MCF 10A (cell line): Measurements from ENCODE around the gene CBLC. TPM values are rescaled to one million over a fixed set of nuclear protein-coding genes. Genes with fewer than 3 reads are reported as not detected.

Source experiments
- BruUV-seq: library from RNA; stranded (reverse); fragments of 400-500 nt; replicated peaks from 2 replicates; lab custom pipeline; 2021; lab: Mats Ljungman, UMichigan
- CTCF ChIA-PET: fragments of 300-600 bp; sonication (Branson Sonifier 250); formaldehyde crosslinking; extraction: SDS; loops from one replicate; lab custom pipeline; 2021; ENCODE audit warnings: antibody characterized with exemption, inconsistent platforms; lab: Yijun Ruan, JAX
- POLR2A ChIA-PET: fragments of 300-600, 350-650 bp; sonication (Branson Sonifier 250); formaldehyde crosslinking; extraction: SDS; loops from one replicate; lab custom pipeline; 2020; ENCODE audit warnings: antibody characterized with exemption, inconsistent platforms; lab: Yijun Ruan, JAX
- DNase-seq: peaks from one replicate; pipeline ENCODE4 v3.0.0-alpha.2; 2018; ENCODE audit not compliant: unreplicated experiment
- H3K27ac Mint-ChIP-seq: one replicate; pipeline ENCODE4 v1.8.0; 2022; ENCODE audit warnings: mild to moderate bottlenecking, low read depth, mixed read lengths; ENCODE audit not compliant: unreplicated experiment
- H3K27me3 Mint-ChIP-seq: one replicate; pipeline ENCODE4 v1.8.0; 2022; ENCODE audit warnings: mixed read lengths; ENCODE audit not compliant: insufficient read depth, unreplicated experiment
- H3K36me3 Mint-ChIP-seq: one replicate; pipeline ENCODE4 v1.8.0; 2022; ENCODE audit warnings: mild to moderate bottlenecking, moderate library complexity, mixed read lengths; ENCODE audit not compliant: insufficient read depth, unreplicated experiment
- H3K4me1 Mint-ChIP-seq: one replicate; pipeline ENCODE4 v1.8.0; 2022; ENCODE audit warnings: mixed read lengths; ENCODE audit not compliant: insufficient read depth, unreplicated experiment
- H3K4me3 Mint-ChIP-seq: one replicate; pipeline ENCODE4 v1.8.0; 2022; ENCODE audit warnings: mild to moderate bottlenecking, moderate library complexity, mixed read lengths; ENCODE audit not compliant: unreplicated experiment
- H3K9me3 Mint-ChIP-seq: one replicate; pipeline ENCODE4 v1.8.0; 2022; ENCODE audit warnings: mixed read lengths; ENCODE audit not compliant: unreplicated experiment
- intact Hi-C: fragments of 100-400 bp; cut with micrococcal nuclease; formaldehyde crosslinking; loops from 2 replicates; pipeline ENCODE4 v1.14.1; 2022
- total RNA-seq: library from RNA; stranded (reverse); gene quantifications from 2 replicates; pipeline ENCODE4 v1.2.3, GENCODE V29; 2022
- TF ChIP-seq, protein P1 (sequence below): fragments of 200-600 bp; IDR thresholded peaks from one replicate; pipeline ENCODE4 v1.8.0; 2022; ENCODE audit warnings: antibody characterized with exemption, mild to moderate bottlenecking; ENCODE audit not compliant: unreplicated experiment

Gene CBLC
- total RNA-seq, 1 experiment from 2014 or later: 14.6 TPM

DNA sequence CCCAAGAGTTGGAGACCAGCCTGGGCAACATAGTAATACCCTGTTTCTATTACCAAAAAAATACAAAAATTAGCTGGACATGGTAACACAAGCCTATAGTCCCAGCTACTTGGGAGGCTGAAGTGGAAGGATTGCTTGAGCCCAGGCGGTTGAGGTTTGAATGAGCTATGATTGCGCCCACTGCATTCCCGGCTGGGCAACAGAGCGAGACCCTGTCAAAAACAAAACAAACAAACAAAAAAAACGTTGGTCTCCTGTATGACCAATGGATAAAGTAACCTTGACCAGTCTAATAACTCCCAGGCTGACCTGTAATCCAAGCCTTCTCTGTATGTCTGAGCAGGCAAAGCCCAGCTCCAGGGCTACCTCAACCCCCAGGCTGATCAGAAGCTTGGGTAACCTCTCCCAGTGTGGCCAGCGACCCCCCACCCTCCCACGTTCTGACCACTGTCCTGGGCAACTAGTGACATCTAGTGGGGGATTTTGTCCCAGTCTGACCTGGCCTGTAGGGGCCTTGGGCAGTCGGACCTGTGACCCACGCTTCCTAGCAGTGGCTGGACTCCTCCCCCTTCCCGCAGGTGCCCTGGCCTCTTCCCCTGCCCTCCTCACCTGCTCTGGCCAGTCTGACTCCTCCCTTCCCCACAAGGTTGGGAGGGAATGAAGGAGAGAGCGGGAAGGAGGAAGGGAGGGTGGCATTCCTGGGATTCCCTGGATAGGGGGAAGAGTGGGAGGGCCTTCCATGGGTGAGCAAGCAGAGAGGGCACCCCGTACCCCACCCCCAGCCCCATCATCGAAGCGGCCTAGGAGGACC is 30.2 kb downstream of the CBLC start:
- BruUV-seq: no TSS peak
- H3K4me3 Mint-ChIP-seq: peak overlapping the region; percentile 53
- TF ChIP-seq, protein P1, sequence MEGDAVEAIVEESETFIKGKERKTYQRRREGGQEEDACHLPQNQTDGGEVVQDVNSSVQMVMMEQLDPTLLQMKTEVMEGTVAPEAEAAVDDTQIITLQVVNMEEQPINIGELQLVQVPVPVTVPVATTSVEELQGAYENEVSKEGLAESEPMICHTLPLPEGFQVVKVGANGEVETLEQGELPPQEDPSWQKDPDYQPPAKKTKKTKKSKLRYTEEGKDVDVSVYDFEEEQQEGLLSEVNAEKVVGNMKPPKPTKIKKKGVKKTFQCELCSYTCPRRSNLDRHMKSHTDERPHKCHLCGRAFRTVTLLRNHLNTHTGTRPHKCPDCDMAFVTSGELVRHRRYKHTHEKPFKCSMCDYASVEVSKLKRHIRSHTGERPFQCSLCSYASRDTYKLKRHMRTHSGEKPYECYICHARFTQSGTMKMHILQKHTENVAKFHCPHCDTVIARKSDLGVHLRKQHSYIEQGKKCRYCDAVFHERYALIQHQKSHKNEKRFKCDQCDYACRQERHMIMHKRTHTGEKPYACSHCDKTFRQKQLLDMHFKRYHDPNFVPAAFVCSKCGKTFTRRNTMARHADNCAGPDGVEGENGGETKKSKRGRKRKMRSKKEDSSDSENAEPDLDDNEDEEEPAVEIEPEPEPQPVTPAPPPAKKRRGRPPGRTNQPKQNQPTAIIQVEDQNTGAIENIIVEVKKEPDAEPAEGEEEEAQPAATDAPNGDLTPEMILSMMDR: peak; percentile 35
- no peaks in the 10 kb centered on the region for H3K27me3 Mint-ChIP-seq
- no peak overlapping the region for H3K27ac Mint-ChIP-seq
- no peaks in the 10 kb centered on the region for H3K9me3 Mint-ChIP-seq
- H3K36me3 Mint-ChIP-seq: peaks cover 4% of the 10 kb centered on the region
- intact Hi-C loops: no loop called here
- peak; percentile 48 for DNase-seq
- peaks cover 17% of the 10 kb centered on the region for H3K4me1 Mint-ChIP-seq
- ChIA-PET POLR2A (interaction anchor here (1.1 to 1.5 kb wide), 3 partner anchors 38 to 82 kb away, joined by 5 to 8 read pairs (median 7); partner anchors contain the start of gene NECTIN2), CTCF (interaction anchor here (0.5 to 2.3 kb wide), 16 partner anchors 10 to 130 kb away, joined by 3 to 10 read pairs (median 6); partner anchors contain the start of gene NECTIN2)

DNA sequence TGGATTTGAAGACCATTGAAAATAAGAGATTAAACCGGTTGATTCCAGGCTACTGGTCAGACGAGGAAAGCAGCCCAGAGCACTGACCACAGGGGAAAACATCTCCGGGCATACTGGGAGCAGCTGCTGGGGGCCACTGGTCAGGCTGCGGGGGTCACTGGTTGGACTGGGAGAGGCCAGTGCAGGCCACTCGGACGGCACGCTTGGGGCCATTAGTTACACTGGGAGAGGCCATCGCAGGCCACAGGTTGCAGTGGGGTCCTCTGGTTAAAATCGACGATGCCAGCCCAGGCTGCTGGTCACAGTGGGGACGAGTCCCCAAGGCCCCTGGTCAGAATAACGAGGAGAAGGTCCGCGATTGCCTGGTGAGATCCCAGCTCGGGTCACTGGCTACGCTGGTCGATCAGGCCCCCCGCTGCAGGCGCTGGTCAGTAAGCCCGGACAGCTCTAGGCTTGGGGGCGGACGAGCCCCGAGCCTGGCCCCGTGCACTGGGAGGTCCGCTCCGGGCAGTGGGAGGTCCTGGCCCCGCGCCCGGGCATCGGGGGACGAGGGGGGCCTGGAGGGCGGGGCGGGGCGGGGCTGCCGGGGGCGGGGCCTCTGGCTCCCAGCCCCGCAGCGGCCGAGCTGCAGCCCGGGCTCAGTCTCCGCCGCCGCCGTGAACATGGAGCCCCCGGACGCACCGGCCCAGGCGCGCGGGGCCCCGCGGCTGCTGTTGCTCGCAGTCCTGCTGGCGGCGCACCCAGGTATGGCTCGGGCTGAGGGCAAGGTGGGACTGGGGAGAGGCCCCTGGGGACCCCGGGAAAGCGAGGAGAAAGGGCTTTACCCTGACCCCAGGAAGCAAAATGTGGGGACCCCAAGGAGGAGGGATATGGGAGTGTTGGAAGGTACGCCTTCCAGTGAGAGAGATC is 31.0 kb downstream of the CBLC start, which contains the start of gene BCAM:
Gene BCAM, plus strand, starts transcription at position 641 of the 909 bp plus-strand sequence. Its CDS starts 22 bp downstream, at position 663.
- Mint-ChIP-seq H3K27ac (no peak within 1 kb of the TSS), H3K9me3 (no peaks in the 10 kb centered on the region), H3K4me3 (peak within 1 kb of the TSS; percentile 53), H3K27me3 (no peaks in the 10 kb centered on the region), H3K36me3 (no peaks in the 10 kb centered on the region), H3K4me1 (peaks cover 17% of the 10 kb centered on the region)
- intact Hi-C loops: no loop called here
- BruUV-seq: no TSS peak
- TF ChIP-seq, protein P1: no peak
- DNase-seq: peak; percentile 66
- POLR2A ChIA-PET: interaction anchor here (1.2 kb wide), 1 partner anchor 81 kb away, joined by 7 read pairs; no protein-coding TSS in a partner anchor
- CTCF ChIA-PET: interaction anchor here (0.6 to 2.3 kb wide), 10 partner anchors 10 to 120 kb away, joined by 3 to 9 read pairs (median 6); partner anchors contain the start of gene NECTIN2

DNA sequence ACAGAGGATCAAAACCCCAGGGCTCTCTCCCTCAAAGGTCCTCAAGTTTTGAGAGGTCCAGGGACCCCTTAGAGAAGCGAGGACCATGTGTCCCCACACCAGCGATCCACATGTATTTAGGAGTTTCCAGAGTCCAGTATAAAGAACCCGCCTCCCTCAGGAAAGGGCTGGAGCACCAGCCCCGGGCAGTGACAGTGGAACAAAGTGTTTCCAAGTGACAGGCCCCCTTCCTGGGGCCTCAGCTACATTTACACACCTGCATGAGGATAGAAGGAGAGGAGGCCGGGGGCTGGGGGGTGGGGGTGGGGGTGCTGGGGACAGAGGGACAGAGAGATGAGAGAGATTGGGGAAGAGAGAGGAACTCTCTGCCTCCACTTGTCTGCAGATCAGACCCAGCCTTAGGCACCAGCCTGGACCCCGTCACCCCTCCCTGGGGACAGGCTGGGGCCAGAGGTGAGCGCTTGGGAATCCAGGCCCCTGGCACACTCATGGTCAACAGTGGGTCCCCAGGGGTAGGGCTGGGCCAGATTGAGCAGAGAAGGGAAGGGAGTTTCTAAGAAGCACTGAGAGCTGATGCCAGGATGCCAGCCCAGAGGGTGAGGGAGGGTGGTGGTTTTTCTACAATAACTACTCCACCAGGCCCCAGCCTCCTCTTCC is 32.0 kb downstream of the CBLC start:
- CTCF ChIA-PET: interaction anchor here (0.6 to 2.3 kb wide), 5 partner anchors 26 to 66 kb away, joined by 3 to 9 read pairs (median 3); no protein-coding TSS in a partner anchor
- intact Hi-C loops: no loop called here
- H3K27ac Mint-ChIP-seq: no peak overlapping the region
- DNase-seq: no peak
- peaks cover 1% of the 10 kb centered on the region for H3K36me3 Mint-ChIP-seq
- no TSS peak for BruUV-seq
- TF ChIP-seq, protein P1: no peak
- H3K4me1 Mint-ChIP-seq: peaks cover 17% of the 10 kb centered on the region
- no peaks in the 10 kb centered on the region for H3K27me3 Mint-ChIP-seq
- POLR2A ChIA-PET: interaction anchor here (1.0 kb wide), 1 partner anchor 34 kb away, joined by 3 read pairs; no protein-coding TSS in a partner anchor
- peak overlapping the region; percentile 53 for H3K4me3 Mint-ChIP-seq
- no peaks in the 10 kb centered on the region for H3K9me3 Mint-ChIP-seq
